ENCODE data around the gene ROR1.

ROR1 gene

GRCh38 chr1:64155278-64155677, 381.5 kb downstream of the ROR1 start:
- ATAC-seq (ENCODE audit: low read depth) (no peak), DNase-seq (ENCODE audit: low spot score) (no peak)
- no peak overlapping the region for H3K27ac ChIP-seq (ENCODE audit: poor library complexity, severe bottlenecking)
- no peaks in the 10 kb centered on the region for H3K27me3 ChIP-seq (ENCODE audit: insufficient read depth, poor library complexity, severe bottlenecking)
- no peak for TF ChIP-seq CTCF (IDR thresholded peaks at IDR 0.05; ENCODE audit: poor library complexity, severe bottlenecking)
- H3K4me1 ChIP-seq (ENCODE audit: insufficient read depth, poor library complexity, severe bottlenecking): no peaks in the 10 kb centered on the region
- no peaks in the 10 kb centered on the region for H3K36me3 ChIP-seq (ENCODE audit: low read depth)
- no peaks in the 10 kb centered on the region for H3K9me3 ChIP-seq (ENCODE audit: severe bottlenecking)
- no peak overlapping the region for H3K4me3 ChIP-seq (ENCODE audit: severe bottlenecking)

GRCh38 chr1:64161357-64161941, 387.6 kb downstream of the ROR1 start:
- no peaks in the 10 kb centered on the region for H3K9me3 ChIP-seq (ENCODE audit: severe bottlenecking)
- ATAC-seq (ENCODE audit: low read depth): no peak
- DNase-seq (ENCODE audit: low spot score): no peak
- H3K27me3 ChIP-seq (ENCODE audit: insufficient read depth, poor library complexity, severe bottlenecking): no peaks in the 10 kb centered on the region
- H3K4me1 ChIP-seq (ENCODE audit: insufficient read depth, poor library complexity, severe bottlenecking): no peaks in the 10 kb centered on the region
- no peaks in the 10 kb centered on the region for H3K36me3 ChIP-seq (ENCODE audit: low read depth)
- no peak for TF ChIP-seq CTCF (IDR thresholded peaks at IDR 0.05; ENCODE audit: poor library complexity, severe bottlenecking)
- no peak overlapping the region for H3K27ac ChIP-seq (ENCODE audit: poor library complexity, severe bottlenecking)
- H3K4me3 ChIP-seq (ENCODE audit: severe bottlenecking): no peak overlapping the region

- H3K27ac ChIP-seq (ENCODE audit: poor library complexity, severe bottlenecking): no peak overlapping the region
- no peak overlapping the region for H3K4me3 ChIP-seq (ENCODE audit: severe bottlenecking)
- H3K36me3 ChIP-seq (ENCODE audit: low read depth): no peaks in the 10 kb centered on the region
- no peak for TF ChIP-seq CTCF (IDR thresholded peaks at IDR 0.05; ENCODE audit: poor library complexity, severe bottlenecking)
- DNase-seq (ENCODE audit: low spot score) (no peak), ATAC-seq (ENCODE audit: low read depth) (no peak)
- no peaks in the 10 kb centered on the region for H3K9me3 ChIP-seq (ENCODE audit: severe bottlenecking)
- no peaks in the 10 kb centered on the region for H3K4me1 ChIP-seq (ENCODE audit: insufficient read depth, poor library complexity, severe bottlenecking)
- no peaks in the 10 kb centered on the region for H3K27me3 ChIP-seq (ENCODE audit: insufficient read depth, poor library complexity, severe bottlenecking)
Measured at GRCh38 chr1:64162151-64162550, 388.3 kb downstream of the ROR1 start.

- Histone ChIP-seq H3K4me3 (ENCODE audit: severe bottlenecking) (no peak overlapping the region), H3K36me3 (ENCODE audit: low read depth) (no peaks in the 10 kb centered on the region), H3K27ac (ENCODE audit: poor library complexity, severe bottlenecking) (no peak overlapping the region), H3K27me3 (ENCODE audit: insufficient read depth, poor library complexity, severe bottlenecking) (no peaks in the 10 kb centered on the region), H3K4me1 (ENCODE audit: insufficient read depth, poor library complexity, severe bottlenecking) (no peaks in the 10 kb centered on the region), H3K9me3 (ENCODE audit: severe bottlenecking) (no peaks in the 10 kb centered on the region)
- DNase-seq (ENCODE audit: low spot score) (no peak), ATAC-seq (ENCODE audit: low read depth) (no peak)
- no peak for TF ChIP-seq CTCF (IDR thresholded peaks at IDR 0.05; ENCODE audit: poor library complexity, severe bottlenecking)
Measured at GRCh38 chr1:64162804-64163203, 389.0 kb downstream of the ROR1 start.

- Histone ChIP-seq H3K4me1 (ENCODE audit: insufficient read depth, poor library complexity, severe bottlenecking) (no peaks in the 10 kb centered on the region), H3K4me3 (ENCODE audit: severe bottlenecking) (no peak overlapping the region), H3K36me3 (ENCODE audit: low read depth) (no peaks in the 10 kb centered on the region), H3K27me3 (ENCODE audit: insufficient read depth, poor library complexity, severe bottlenecking) (no peaks in the 10 kb centered on the region), H3K27ac (ENCODE audit: poor library complexity, severe bottlenecking) (no peak overlapping the region), H3K9me3 (ENCODE audit: severe bottlenecking) (no peaks in the 10 kb centered on the region)
- TF ChIP-seq CTCF (IDR thresholded peaks at IDR 0.05; ENCODE audit: poor library complexity, severe bottlenecking): no peak
- DNase-seq (ENCODE audit: low spot score) (no peak), ATAC-seq (ENCODE audit: low read depth) (no peak)
Measured at GRCh38 chr1:64163431-64163830, 389.6 kb downstream of the ROR1 start.

Measured in RWPE2 (cell line).